ENCODE measurements around the gene TRIM4. TPM values are rescaled to one million over a fixed set of nuclear protein-coding genes. Genes with fewer than 3 reads are reported as not detected.

Gene TRIM4
- total and polyA plus RNA-seq, 2 donors (not counting 3 experiments of a cell fraction or from before 2014, with no cell fraction given): 13.0 to 22.1 TPM

DNA sequence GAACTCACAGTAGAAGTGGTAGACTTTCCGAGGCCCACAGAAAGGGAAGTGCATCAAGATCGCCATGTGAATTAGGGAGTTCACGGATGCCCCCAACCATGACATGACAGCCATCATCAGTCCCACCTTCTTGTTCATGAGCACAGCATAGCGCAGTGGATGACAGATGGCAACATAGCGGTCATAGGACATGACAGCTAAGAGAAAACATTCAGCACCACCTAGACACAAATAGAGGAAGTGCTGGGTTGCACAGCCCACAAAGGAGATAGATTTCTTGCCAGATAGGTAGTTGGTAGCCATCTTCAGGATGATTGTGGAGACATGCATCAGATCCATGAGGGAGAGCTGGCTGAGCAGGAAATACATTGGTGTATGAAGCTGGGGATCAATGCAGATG, 42.8 kb downstream of the TRIM4 start:
- no peaks in the 10 kb centered on the region for H3K9me3 ChIP-seq (replicated peaks; ENCODE audit: control insufficient read depth, insufficient read depth, low read length)
- H3K9me1 ChIP-seq (replicated peaks; ENCODE audit: control insufficient read depth, extremely low read depth, insufficient read depth, low read length): no peaks in the 10 kb centered on the region
- no peak overlapping the region for H3K4me2 ChIP-seq (ENCODE audit: insufficient read depth, low read length)
- FAIRE-seq (no peak), DNase-seq (ENCODE audit: low read depth, low spot score) (no peak)
- H3K4me3 ChIP-seq (replicated peaks in 1 of 3; ENCODE audit: insufficient read depth in 1 of 3, low read depth in 1 of 3, low read length in 3 of 3): no peak overlapping the region
- no peaks in the 10 kb centered on the region for H3K36me3 ChIP-seq (ENCODE audit: control insufficient read depth in 2 of 2, extremely low read depth in 1 of 2, insufficient read depth in 2 of 2, low read length in 2 of 2)
- no peaks in the 10 kb centered on the region for H3K27me3 ChIP-seq (ENCODE audit: control insufficient read depth in 2 of 2, insufficient read depth in 2 of 2, low read length in 2 of 2)
- ChIA-PET CTCF (no interaction called here), POLR2A (interaction anchor here (0.6 kb wide), 1 partner anchor 45 kb away, joined by 3 read pairs; no protein-coding TSS in a partner anchor)
- intact Hi-C loops (cut with micrococcal nuclease) (no loop called here), dilution Hi-C loops (cut with MboI; ENCODE audit: extremely low pct_ligation_motif_present, low sequenced_read_pairs) (no loop called here)
- TF ChIP-seq GATA2 (IDR thresholded peaks at IDR 0.05; ENCODE audit: insufficient read depth, insufficient read length, low read depth, low read length): no peak
- TF ChIP-seq, protein P1, sequence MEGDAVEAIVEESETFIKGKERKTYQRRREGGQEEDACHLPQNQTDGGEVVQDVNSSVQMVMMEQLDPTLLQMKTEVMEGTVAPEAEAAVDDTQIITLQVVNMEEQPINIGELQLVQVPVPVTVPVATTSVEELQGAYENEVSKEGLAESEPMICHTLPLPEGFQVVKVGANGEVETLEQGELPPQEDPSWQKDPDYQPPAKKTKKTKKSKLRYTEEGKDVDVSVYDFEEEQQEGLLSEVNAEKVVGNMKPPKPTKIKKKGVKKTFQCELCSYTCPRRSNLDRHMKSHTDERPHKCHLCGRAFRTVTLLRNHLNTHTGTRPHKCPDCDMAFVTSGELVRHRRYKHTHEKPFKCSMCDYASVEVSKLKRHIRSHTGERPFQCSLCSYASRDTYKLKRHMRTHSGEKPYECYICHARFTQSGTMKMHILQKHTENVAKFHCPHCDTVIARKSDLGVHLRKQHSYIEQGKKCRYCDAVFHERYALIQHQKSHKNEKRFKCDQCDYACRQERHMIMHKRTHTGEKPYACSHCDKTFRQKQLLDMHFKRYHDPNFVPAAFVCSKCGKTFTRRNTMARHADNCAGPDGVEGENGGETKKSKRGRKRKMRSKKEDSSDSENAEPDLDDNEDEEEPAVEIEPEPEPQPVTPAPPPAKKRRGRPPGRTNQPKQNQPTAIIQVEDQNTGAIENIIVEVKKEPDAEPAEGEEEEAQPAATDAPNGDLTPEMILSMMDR (IDR thresholded peaks at IDR 0.05; ENCODE audit: extremely low read depth in 1 of 2, insufficient read depth in 1 of 2, low read depth in 1 of 2, low read length in 2 of 2): no peak
- no peaks in the 10 kb centered on the region for H3K79me2 ChIP-seq (ENCODE audit: control insufficient read depth, insufficient read depth, low read length)
- no peaks in the 10 kb centered on the region for H3K4me1 ChIP-seq (ENCODE audit: control insufficient read depth, extremely low read depth, insufficient read depth, low read length)
- H3K9ac ChIP-seq (replicated peaks; ENCODE audit: extremely low read depth, insufficient read depth, low read length): no peak overlapping the region
- H3K27ac ChIP-seq (ENCODE audit: insufficient read depth, low read depth, low read length): no peak overlapping the region
- H2AFZ ChIP-seq (ENCODE audit: low read depth, low read length): no peak overlapping the region
- BruUV-seq (replicated peaks): no TSS peak
- no peaks in the 10 kb centered on the region for H4K20me1 ChIP-seq (replicated peaks; ENCODE audit: control insufficient read depth, extremely low read depth, insufficient read depth, low read length)

DNA sequence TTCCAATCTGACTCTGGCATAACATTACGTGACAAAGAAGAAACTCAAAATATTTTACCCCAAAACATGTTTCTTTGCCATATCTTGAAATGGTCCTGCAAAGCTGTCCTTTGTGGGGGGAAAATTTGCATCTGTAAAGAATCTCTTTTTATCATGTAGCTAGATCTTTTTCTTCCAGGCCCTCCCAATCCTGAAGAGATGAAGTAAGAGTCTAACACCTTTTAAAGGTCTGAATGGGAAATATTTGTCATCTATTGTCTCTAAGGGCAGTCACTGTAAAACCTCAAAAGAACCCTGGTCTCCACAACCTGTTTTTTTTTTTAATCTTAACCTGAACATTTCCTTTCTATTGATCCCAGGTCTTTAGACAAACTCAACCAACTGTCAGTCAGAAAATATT, 51.1 kb downstream of the TRIM4 start:
- no peak overlapping the region for H3K27ac ChIP-seq (ENCODE audit: insufficient read depth, low read depth, low read length)
- no peak for DNase-seq (ENCODE audit: low read depth, low spot score)
- no peaks in the 10 kb centered on the region for H3K36me3 ChIP-seq (ENCODE audit: control insufficient read depth in 2 of 2, extremely low read depth in 1 of 2, insufficient read depth in 2 of 2, low read length in 2 of 2)
- dilution Hi-C loops (cut with MboI; ENCODE audit: extremely low pct_ligation_motif_present, low sequenced_read_pairs): no loop called here
- H3K9ac ChIP-seq (replicated peaks; ENCODE audit: extremely low read depth, insufficient read depth, low read length): no peak overlapping the region
- POLR2A ChIA-PET: no interaction called here
- no peaks in the 10 kb centered on the region for H3K4me1 ChIP-seq (ENCODE audit: control insufficient read depth, extremely low read depth, insufficient read depth, low read length)
- no peaks in the 10 kb centered on the region for H4K20me1 ChIP-seq (replicated peaks; ENCODE audit: control insufficient read depth, extremely low read depth, insufficient read depth, low read length)
- intact Hi-C loops (cut with micrococcal nuclease): no loop called here
- CTCF ChIA-PET: no interaction called here
- no peaks in the 10 kb centered on the region for H3K79me2 ChIP-seq (ENCODE audit: control insufficient read depth, insufficient read depth, low read length)
- no peak overlapping the region for H2AFZ ChIP-seq (ENCODE audit: low read depth, low read length)
- TF ChIP-seq EZH2 (IDR thresholded peaks at IDR 0.05; ENCODE audit: borderline replicate concordance, low read depth, low read length, severe bottlenecking) (no peak), POLR2AphosphoS5 (IDR thresholded peaks at IDR 0.05; ENCODE audit: insufficient read depth, low read depth, low read length) (no peak), FOS (IDR thresholded peaks at IDR 0.05; ENCODE audit: borderline replicate concordance, insufficient read depth, low read length) (no peak), MYC (IDR thresholded peaks at IDR 0.05; ENCODE audit: low read depth, low read length) (no peak), GATA2 (IDR thresholded peaks at IDR 0.05; ENCODE audit: insufficient read depth, insufficient read length, low read depth, low read length) (no peak), JUN (IDR thresholded peaks at IDR 0.05; ENCODE audit: borderline replicate concordance, insufficient read depth, insufficient read length, low read depth) (no peak), POLR2A (IDR thresholded peaks at IDR 0.05; ENCODE audit: low read depth, low read length) (no peak)
- TF ChIP-seq, protein P1 (IDR thresholded peaks at IDR 0.05; ENCODE audit: extremely low read depth in 1 of 2, insufficient read depth in 1 of 2, low read depth in 1 of 2, low read length in 2 of 2): no peak
- TF ChIP-seq, protein P2, sequence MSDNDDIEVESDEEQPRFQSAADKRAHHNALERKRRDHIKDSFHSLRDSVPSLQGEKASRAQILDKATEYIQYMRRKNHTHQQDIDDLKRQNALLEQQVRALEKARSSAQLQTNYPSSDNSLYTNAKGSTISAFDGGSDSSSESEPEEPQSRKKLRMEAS (IDR thresholded peaks at IDR 0.05; ENCODE audit: insufficient read depth, insufficient read length): no peak
- peaks cover 8 to 13% of the 10 kb centered on the region in 2 experiments for H3K27me3 ChIP-seq (ENCODE audit: control insufficient read depth in 2 of 2, insufficient read depth in 2 of 2, low read length in 2 of 2)
- no peaks in the 10 kb centered on the region for H3K9me1 ChIP-seq (replicated peaks; ENCODE audit: control insufficient read depth, extremely low read depth, insufficient read depth, low read length)
- H3K9me3 ChIP-seq (replicated peaks; ENCODE audit: control insufficient read depth, insufficient read depth, low read length): no peaks in the 10 kb centered on the region
- no peak overlapping the region for H3K4me2 ChIP-seq (ENCODE audit: insufficient read depth, low read length)
- no peak overlapping the region for H3K4me3 ChIP-seq (replicated peaks in 1 of 3; ENCODE audit: insufficient read depth in 1 of 3, low read depth in 1 of 3, low read length in 3 of 3)
- BruUV-seq (replicated peaks): no TSS peak
- FAIRE-seq: no peak
